Middle frontal gyrus (tissue), 1 donor: ENCODE data around the gene CEP20.
A peak's percentile ranks its signal among the peaks of the same experiment; 100 is the strongest.
"Not testable (repeated sequence)": the region's sequence is repeated elsewhere in the genome, so short reads cannot be mapped to it uniquely, and the experiment has no call there.

ENCODE experiments used
- DNase-seq: peaks from one replicate; pipeline ENCODE4 v3.0.0-alpha.2; 2015; ENCODE audit warnings: low spot score; ENCODE audit errors: extremely low spot score

The CEP20 gene

GRCh38 chr16:15888072-15888976 lies at the start of gene CEP20:
Gene CEP20, minus strand, starts transcription at chr16:15888603. Its CDS starts 18 bp downstream, at chr16:15888585.
- DNase-seq = peak; percentile 99

DNA sequence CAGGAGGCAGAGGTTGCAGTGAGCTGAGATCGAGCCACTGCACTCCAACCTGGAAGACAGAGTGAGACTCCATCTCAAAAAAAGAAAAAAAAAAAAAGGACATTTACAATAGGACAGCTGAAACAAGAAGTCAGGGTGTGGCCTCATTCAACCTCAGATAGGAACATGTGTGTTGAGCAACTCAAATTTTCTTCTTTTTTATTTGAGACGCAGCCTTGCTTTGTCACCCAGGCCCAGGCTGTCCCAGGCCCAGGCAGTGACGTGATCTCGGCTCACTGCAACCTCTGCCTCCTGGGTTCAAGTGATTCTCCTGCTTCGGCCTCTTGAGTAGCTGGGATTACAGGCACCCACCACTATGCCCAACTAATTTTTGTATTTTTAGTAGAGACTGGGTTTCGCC lies 48.4 kb upstream of the CEP20 start:
- DNase-seq = not testable (repeated sequence)

GRCh38 chr16:15934991-15935390 lies 46.6 kb upstream of the CEP20 start:
- no peak for DNase-seq

GRCh38 chr16:15933781-15934180 lies 45.4 kb upstream of the CEP20 start:
- no peak for DNase-seq

GRCh38 chr16:15932939-15933338 lies 44.5 kb upstream of the CEP20 start:
- no peak for DNase-seq

DNA sequence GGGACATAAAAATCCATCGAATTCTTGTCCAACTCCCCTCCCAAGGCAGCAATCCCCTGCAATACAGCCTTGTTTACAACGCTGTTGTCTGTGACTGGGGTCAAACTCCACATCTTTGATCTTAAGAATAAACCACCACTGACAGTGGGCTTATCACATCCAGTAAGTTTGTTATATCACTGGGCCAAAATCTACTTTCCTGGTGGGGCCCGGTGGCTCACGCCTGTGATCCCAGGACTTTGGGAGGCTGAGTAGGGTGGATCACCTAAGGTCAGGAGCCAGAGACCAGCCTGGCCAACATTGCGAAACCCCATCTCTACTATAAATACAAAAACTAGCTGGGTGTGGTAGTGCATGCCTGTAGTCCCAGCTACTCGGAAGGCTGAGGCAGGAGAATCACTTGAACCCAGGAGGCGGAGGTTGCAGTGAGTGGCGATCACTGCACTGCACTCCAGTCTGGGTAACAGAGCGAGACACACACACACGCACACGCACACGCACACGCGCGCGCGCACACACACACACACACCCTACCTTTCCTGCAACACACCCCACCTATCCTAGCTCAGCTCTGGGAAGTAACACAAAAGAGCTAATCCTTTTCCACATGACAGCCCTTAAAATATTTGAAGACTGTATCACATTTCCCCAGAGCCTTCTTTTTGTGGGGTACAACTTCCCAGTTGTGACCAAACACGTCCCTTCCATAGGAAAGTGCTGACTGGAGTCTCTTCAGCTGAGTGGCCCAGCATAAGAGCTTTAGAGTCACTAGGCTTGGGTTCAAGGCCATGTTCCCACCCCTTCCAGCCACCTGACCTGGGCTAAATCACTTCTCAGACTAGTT lies 40.1 kb upstream of the CEP20 start:
- no peak for DNase-seq

DNA sequence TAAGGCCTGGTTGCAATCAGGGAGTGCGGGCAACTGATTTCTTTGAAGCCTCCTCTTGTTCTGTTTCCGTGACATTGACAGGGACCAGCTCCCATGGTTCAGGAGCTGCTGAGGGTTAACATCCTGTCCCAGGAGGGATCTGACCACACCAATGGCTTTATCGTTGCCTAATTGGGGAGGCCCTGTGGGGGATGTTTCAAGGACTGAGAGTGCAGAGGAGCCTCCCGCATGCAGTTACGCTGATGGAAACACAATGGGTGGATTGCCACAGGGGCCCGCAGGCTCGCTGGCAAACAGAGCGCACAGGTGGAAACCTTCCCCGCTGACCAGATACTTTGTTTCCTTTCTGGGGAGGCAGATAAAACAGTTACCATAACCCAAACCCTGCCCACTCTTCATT lies 37.2 kb upstream of the CEP20 start:
- DNase-seq = no peak

- no peak for DNase-seq
Measured at GRCh38 chr16:15924996-15925395, 36.6 kb upstream of the CEP20 start.

DNA sequence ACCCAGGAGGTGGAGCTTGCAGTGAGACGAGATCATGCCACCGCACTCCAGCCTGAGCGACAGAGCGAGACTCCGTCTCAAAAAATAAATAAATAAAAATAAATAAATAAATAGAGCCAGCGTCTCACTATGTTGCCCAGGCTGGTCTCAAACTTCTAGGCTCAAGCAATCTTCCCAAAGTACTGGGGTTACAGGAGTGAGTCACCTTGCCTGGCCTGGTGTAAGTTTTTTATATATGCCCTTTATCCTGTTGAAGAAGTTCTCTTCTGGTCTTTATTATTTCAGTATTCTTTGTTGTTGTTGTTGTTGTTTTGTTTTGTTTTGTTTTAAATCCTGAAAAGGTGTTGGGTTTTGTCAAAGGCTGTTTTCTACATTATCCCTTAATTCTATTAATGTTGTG lies 30.9 kb upstream of the CEP20 start:
- no peak for DNase-seq

DNA sequence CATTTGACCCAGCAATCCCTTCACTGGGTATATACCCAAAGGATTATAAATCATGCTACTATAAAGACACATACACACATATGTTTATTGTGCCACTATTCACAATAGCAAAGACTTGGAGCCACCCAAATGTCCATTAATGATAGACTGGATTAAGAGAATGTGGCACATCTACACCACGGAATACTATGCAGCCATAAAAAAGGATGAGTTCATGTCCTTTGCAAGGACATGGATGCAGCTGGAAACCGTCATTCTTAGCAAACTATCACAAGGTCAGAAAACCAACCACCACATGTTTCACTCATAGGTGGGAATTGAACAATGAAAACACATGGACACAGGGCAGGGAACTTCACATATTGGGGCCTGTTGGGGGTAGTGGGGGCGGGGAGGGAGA lies 29.9 kb upstream of the CEP20 start:
- not testable (repeated sequence) for DNase-seq

- DNase-seq = no peak
Measured at GRCh38 chr16:15916323-15916722, 27.9 kb upstream of the CEP20 start.

- no peak for DNase-seq
Measured at GRCh38 chr16:15915555-15916081, 27.2 kb upstream of the CEP20 start.

- no peak for DNase-seq
Measured at GRCh38 chr16:15913046-15913698, 24.8 kb upstream of the CEP20 start.

GRCh38 chr16:15911198-15911597 lies 22.8 kb upstream of the CEP20 start:
- no peak for DNase-seq

GRCh38 chr16:15907863-15908478 lies 19.6 kb upstream of the CEP20 start:
- DNase-seq = no peak

DNA sequence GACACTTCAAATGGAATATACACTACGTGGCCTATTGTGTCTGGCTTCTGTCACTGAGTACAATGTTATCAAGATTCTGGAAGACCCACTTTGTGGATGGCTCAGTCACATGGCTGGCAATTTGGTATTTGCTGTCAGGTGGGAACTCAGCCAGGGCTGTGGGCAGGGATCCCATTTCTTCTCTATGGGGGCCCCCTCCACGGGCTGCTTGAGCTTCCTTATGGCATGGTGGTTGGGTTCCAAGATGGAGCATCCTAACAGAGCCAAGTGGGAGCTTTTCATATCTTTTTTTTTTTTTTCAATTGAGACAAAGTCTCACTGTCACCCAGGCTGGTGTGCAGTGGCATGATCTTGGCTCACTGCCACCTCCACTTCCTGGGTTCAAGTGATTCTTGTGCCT lies 18.0 kb upstream of the CEP20 start:
- DNase-seq = no peak

DNA sequence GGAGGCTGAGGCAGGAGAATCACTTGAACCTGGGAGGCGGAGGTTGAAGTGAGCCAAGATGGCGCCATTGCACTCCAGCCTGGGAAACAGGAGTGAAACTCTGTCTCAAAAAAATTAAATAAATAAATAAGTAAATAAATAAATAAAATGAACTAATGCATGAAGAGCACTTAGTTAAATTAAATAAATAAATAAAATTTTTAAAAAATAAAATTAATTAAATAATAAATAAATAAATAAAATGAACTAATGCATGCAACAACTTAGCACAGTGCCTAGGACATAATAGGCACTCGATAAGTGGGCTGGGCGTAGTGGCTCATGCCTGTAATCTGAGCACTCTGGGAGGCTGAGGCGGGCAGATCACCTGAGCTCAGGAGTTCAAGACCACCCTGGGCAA lies 15.6 kb upstream of the CEP20 start:
- DNase-seq = no peak

DNA sequence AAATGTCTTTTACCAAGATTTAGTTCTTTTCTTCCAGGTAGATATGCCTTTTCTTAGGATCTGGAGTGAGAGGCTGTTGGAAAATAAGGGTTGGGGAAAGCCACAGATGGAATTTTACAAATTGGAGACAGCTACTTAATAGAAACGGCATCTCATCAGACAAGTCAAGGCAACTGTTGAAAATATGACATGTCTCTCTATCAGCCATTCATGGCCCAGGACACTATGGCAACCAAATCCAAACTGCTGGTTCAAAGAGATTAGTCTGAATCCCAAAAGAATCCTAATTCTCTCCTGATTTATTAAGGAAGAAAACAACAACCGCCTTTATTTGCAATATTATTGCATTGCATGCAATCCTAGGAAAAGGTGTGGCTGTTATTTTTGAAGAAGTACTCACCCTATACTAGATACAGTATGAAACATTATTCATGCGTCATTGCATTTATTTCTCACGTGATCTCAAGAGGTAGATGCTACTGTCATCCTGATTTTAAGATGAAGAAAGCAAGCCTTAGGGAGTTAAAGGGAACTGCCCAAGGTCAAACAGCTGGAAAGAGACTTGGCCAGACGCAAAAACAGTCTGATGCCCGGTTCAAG lies 12.6 kb upstream of the CEP20 start:
- DNase-seq = no peak

GRCh38 chr16:15900357-15900756 lies 12.0 kb upstream of the CEP20 start:
- DNase-seq = no peak

DNA sequence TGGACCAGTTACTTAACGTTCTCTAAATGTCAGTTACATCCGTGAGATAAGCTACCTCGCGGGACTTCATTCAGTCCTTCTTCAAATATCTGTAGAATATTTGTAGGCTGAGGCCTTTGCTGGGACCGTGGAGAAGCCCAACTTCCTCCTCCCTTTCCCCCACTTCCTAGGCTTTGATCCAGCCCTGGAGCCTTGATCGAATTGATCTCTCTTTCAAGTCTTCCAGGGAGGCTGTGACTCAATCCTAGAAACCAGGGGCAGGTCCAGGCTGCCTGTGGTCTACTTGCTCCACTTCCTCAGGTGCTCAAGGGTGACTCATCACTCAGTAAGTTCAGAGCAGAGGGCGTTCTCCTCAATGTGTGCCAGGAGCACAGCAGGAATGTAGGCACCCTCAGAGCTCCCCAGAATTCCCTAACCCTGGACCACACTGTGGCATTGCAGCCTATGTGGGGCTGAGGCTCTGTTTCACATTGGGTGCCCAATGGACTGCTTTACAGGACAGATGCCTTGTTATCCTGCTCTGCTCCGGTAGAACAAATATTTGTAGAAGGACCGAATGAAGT lies 11.2 kb upstream of the CEP20 start:
- DNase-seq = no peak
